ENCODE data around the gene ZNF846.

- TF ChIP-seq CTCF (IDR thresholded peaks at IDR 0.05) (no peak), POLR2A (IDR thresholded peaks at IDR 0.05) (no peak)
Measured at GRCh38 chr19:9752701-9753443, 15.7 kb downstream of the ZNF846 start.

All from testis (tissue), 2 donors.